RPMI7951 (cell line): ENCODE data around the gene RETNLB. TPM values are rescaled to one million over a fixed set of nuclear protein-coding genes. Genes with fewer than 3 reads are reported as not detected.

Experiments used
- total RNA-seq: library from RNA; depleted of rRNA; stranded (reverse); fragments of >200 nt; shearing (Covaris generic); gene quantifications from 2 replicates; pipeline ENCODE4 v1.2.3, GENCODE V29; 2014; rRNA removed

Gene RETNLB
- total RNA-seq, 1 experiment from 2014 or later: not detected

Other genes with a start within 250 kb of the RETNLB start
- gene MYH15, start 246.8 kb downstream of the RETNLB start, total RNA-seq: 0.20 and 0.24 TPM in 2 replicates
- 72.3 and 91.9 TPM in 2 replicates for gene CIP2A, start 168.0 kb downstream of the RETNLB start, total RNA-seq
- 10.1 and 12.5 TPM in 2 replicates for gene DZIP3, start 167.7 kb downstream of the RETNLB start, total RNA-seq
- not detected in 2 replicates for gene TRAT1, start 65.4 kb upstream of the RETNLB start, total RNA-seq
- gene GUCA1C, start 196.5 kb upstream of the RETNLB start, total RNA-seq: not detected in 2 replicates